ENCODE data around the gene NUP93.

DNA sequence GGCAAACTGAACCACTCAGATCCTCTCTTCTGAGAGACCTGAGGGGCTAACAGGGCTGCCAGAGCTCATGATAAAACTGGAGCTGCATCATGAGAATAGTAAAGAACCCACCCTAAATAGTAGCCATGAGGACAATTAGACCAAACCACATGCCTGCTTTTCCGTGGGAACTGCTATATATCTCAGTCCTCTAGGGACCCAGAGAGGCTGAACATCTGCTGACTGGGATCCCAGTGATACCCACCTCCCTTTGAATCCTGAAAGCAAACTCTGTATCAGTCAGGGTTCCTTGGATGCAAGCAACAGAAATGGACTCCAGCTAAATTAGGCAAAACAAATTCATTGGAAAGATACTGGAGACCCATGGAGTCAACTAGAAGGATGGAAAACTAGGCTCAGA, 41.2 kb upstream of the NUP93 start:
- TF ChIP-seq, protein P1, sequence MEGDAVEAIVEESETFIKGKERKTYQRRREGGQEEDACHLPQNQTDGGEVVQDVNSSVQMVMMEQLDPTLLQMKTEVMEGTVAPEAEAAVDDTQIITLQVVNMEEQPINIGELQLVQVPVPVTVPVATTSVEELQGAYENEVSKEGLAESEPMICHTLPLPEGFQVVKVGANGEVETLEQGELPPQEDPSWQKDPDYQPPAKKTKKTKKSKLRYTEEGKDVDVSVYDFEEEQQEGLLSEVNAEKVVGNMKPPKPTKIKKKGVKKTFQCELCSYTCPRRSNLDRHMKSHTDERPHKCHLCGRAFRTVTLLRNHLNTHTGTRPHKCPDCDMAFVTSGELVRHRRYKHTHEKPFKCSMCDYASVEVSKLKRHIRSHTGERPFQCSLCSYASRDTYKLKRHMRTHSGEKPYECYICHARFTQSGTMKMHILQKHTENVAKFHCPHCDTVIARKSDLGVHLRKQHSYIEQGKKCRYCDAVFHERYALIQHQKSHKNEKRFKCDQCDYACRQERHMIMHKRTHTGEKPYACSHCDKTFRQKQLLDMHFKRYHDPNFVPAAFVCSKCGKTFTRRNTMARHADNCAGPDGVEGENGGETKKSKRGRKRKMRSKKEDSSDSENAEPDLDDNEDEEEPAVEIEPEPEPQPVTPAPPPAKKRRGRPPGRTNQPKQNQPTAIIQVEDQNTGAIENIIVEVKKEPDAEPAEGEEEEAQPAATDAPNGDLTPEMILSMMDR (IDR thresholded peaks at IDR 0.05; ENCODE audit: low read length), result no peak
- TF ChIP-seq EZH2 (optimal IDR thresholded peaks at IDR 0.05; ENCODE audit: low read depth, low read length), result no peak

Measured in MM.1S (cell line).